ENCODE measurements around the gene C7. TPM values are rescaled to one million over a fixed set of nuclear protein-coding genes. Genes with fewer than 3 reads are reported as not detected.

Gene C7
- total RNA-seq, 4 donors from 2014 or later, result 0.98 to 5.7 (median 4.5) TPM

- no peaks in the 10 kb centered on the region for H3K36me3 ChIP-seq
- intact Hi-C loops (cut with DNase I; ENCODE audit: low total_unique reads) (no loop called here), in situ Hi-C loops (cut with MboI; ENCODE audit: low sequenced_read_pairs in 4 of 4) (no loop called here)
- H3K4me3 ChIP-seq, result no peak overlapping the region
- ATAC-seq, result no peak
- H3K27ac ChIP-seq, result no peak overlapping the region
- H3K9me3 ChIP-seq, result no peaks in the 10 kb centered on the region
- no peak for DNase-seq
- H3K27me3 ChIP-seq, result no peaks in the 10 kb centered on the region
- peaks cover 0 to 10% of the 10 kb centered on the region in 2 donors for H3K4me1 ChIP-seq
- TF ChIP-seq POLR2A (IDR thresholded peaks at IDR 0.05) (no peak), CTCF (IDR thresholded peaks at IDR 0.05 in 4 of 5, conservative IDR thresholded peaks at IDR 0.05 in 1 of 5) (no peak)
Measured at GRCh38 chr5:40988746-40989510, 79.6 kb downstream of the C7 start.

- Histone ChIP-seq H3K4me3 (no peak overlapping the region), H3K27me3 (no peaks in the 10 kb centered on the region), H3K9me3 (no peaks in the 10 kb centered on the region), H3K4me1 (peaks cover 0 to 10% of the 10 kb centered on the region in 2 donors), H3K27ac (peak overlapping the region; percentile 51 to 72 (median 68)), H3K36me3 (no peaks in the 10 kb centered on the region)
- DNase-seq, result peak; percentile 34 to 53
- intact Hi-C loops (cut with DNase I; ENCODE audit: low total_unique reads), result loop anchor here (5.0 to 10.0 kb wide), 2 partner anchors 84 to 203 kb away; partner anchors contain the start of gene C7
- ATAC-seq, result peak; percentile 89 to 95
- TF ChIP-seq POLR2A (IDR thresholded peaks at IDR 0.05) (no peak), CTCF (IDR thresholded peaks at IDR 0.05 in 4 of 5, conservative IDR thresholded peaks at IDR 0.05 in 1 of 5) (no peak)
- in situ Hi-C loops (cut with MboI; ENCODE audit: low sequenced_read_pairs in 4 of 4), result no loop called here
Measured at GRCh38 chr5:40991168-40991980, 82.1 kb downstream of the C7 start.

GRCh38 chr5:40991981-40992559 lies 82.8 kb downstream of the C7 start:
- no peaks in the 10 kb centered on the region for H3K27me3 ChIP-seq
- DNase-seq (no peak), ATAC-seq (no peak)
- intact Hi-C loops (cut with DNase I; ENCODE audit: low total_unique reads), result loop anchor here (5.0 to 10.0 kb wide), 2 partner anchors 85 to 203 kb away; partner anchors contain the start of gene C7
- in situ Hi-C loops (cut with MboI; ENCODE audit: low sequenced_read_pairs in 4 of 4), result no loop called here
- H3K4me1 ChIP-seq, result peaks cover 0 to 10% of the 10 kb centered on the region in 2 donors
- peak overlapping the region; percentile 51 to 72 (median 68) for H3K27ac ChIP-seq
- H3K9me3 ChIP-seq, result no peaks in the 10 kb centered on the region
- no peaks in the 10 kb centered on the region for H3K36me3 ChIP-seq
- TF ChIP-seq CTCF (IDR thresholded peaks at IDR 0.05 in 4 of 5, conservative IDR thresholded peaks at IDR 0.05 in 1 of 5) (no peak), POLR2A (IDR thresholded peaks at IDR 0.05) (no peak)
- no peak overlapping the region for H3K4me3 ChIP-seq

GRCh38 chr5:40995801-40996586 lies 86.7 kb downstream of the C7 start:
- intact Hi-C loops (cut with DNase I; ENCODE audit: low total_unique reads) (loop anchor here (10.0 kb wide), 1 partner anchor 199 kb away; no protein-coding TSS in a partner anchor), in situ Hi-C loops (cut with MboI; ENCODE audit: low sequenced_read_pairs in 4 of 4) (no loop called here)
- Histone ChIP-seq H3K4me1 (peaks cover 0 to 10% of the 10 kb centered on the region in 2 donors), H3K27me3 (no peaks in the 10 kb centered on the region), H3K27ac (no peak overlapping the region), H3K36me3 (no peaks in the 10 kb centered on the region), H3K9me3 (no peaks in the 10 kb centered on the region), H3K4me3 (no peak overlapping the region)
- no peak for DNase-seq
- no peak for ATAC-seq
- TF ChIP-seq POLR2A (IDR thresholded peaks at IDR 0.05) (no peak), CTCF (IDR thresholded peaks at IDR 0.05 in 4 of 5, conservative IDR thresholded peaks at IDR 0.05 in 1 of 5) (no peak)

All from gastrocnemius medialis (tissue), 4 donors.